Colonic mucosa (tissue), 4 donors: ENCODE results near the gene TTC21A. TPM values are rescaled to one million over a fixed set of nuclear protein-coding genes. Genes with fewer than 3 reads are reported as not detected.

Source experiments
- DNase-seq: peaks from one replicate; pipeline ENCODE4 v3.0.0-alpha.2; 2020
- H3K27ac ChIP-seq: fragments of 200-600 bp; one replicate; pipeline ENCODE4 v1.8.0; 2021
- H3K27me3 ChIP-seq: fragments of 200-600 bp; one replicate; pipeline ENCODE4 v1.8.0; 2021
- H3K36me3 ChIP-seq: fragments of 200-600 bp; one replicate; pipeline ENCODE4 v1.8.0; 2021
- H3K4me1 ChIP-seq: fragments of 200-600 bp; one replicate; pipeline ENCODE4 v1.8.0; 2021; ENCODE audit warnings: mild to moderate bottlenecking
- H3K4me3 ChIP-seq: fragments of 200-600 bp; one replicate; pipeline ENCODE4 v1.8.0; 2021
- H3K9ac ChIP-seq, 2 donors: one replicate each; pipeline ENCODE4 v1.7.0; 2013; ENCODE audit warnings: control low read depth in 2 of 2, low read depth in 2 of 2, low read length in 2 of 2
- H3K9me3 ChIP-seq: fragments of 200-600 bp; one replicate; pipeline ENCODE4 v1.8.0; 2021
- CTCF ChIP-seq: fragments of 200-600 bp; IDR thresholded peaks from one replicate; pipeline ENCODE4 v1.8.0; 2022; ENCODE audit warnings: antibody characterized with exemption, mild to moderate bottlenecking
- intact Hi-C: fragments of 100-400 bp; cut with DNase I; formaldehyde crosslinking; loops from one replicate; pipeline ENCODE4 v1.14.1; 2022
- total RNA-seq, 2 donors: library from RNA; stranded (reverse); fragmentation: NEBNext Ultra II Directional in 1 of 2; extraction: Animal tissue kit (Norgen Biotek cat#: 25700) in 1 of 2; gene quantifications; one replicate each; pipeline ENCODE4 v1.2.1, GENCODE V29; 2021
- donor health status: healthy.
- donor health status: DM: no; HTN: no; CAD: no.
- donor health status: DM: no; HTN: no; CAD: no.

Gene TTC21A
- total RNA-seq, 2 donors from 2014 or later: 2.8 to 6.1 TPM

GRCh38 chr3:39135170-39135805 is 27.8 kb downstream of the TTC21A start:
- Histone ChIP-seq H3K27me3 (no peaks in the 10 kb centered on the region), H3K9me3 (no peaks in the 10 kb centered on the region), H3K4me3 (no peak overlapping the region), H3K9ac (peak overlapping the region in 1 of 2 donors; percentile 18), H3K4me1 (no peaks in the 10 kb centered on the region), H3K36me3 (no peaks in the 10 kb centered on the region), H3K27ac (no peak overlapping the region)
- no peak for DNase-seq
- no peak for TF ChIP-seq CTCF
- intact Hi-C loops: no loop called here

- Histone ChIP-seq H3K36me3 (no peaks in the 10 kb centered on the region), H3K9me3 (no peaks in the 10 kb centered on the region), H3K9ac (no peak overlapping the region), H3K27me3 (no peaks in the 10 kb centered on the region), H3K4me3 (no peak overlapping the region), H3K4me1 (peaks cover 12% of the 10 kb centered on the region), H3K27ac (no peak overlapping the region)
- intact Hi-C loops: no loop called here
- no peak for TF ChIP-seq CTCF
- DNase-seq: no peak
These were observed 29.3 kb downstream of the TTC21A start for GRCh38 chr3:39136533-39137434.

GRCh38 chr3:39137435-39137936 is 30.0 kb downstream of the TTC21A start:
- H3K9me3 ChIP-seq: no peaks in the 10 kb centered on the region
- intact Hi-C loops: no loop called here
- peaks cover 19% of the 10 kb centered on the region for H3K4me1 ChIP-seq

GRCh38 chr3:39137991-39138803 is 30.7 kb downstream of the TTC21A start:
- Histone ChIP-seq H3K27ac (no peak overlapping the region), H3K27me3 (no peaks in the 10 kb centered on the region), H3K4me1 (peaks cover 21% of the 10 kb centered on the region), H3K9me3 (no peaks in the 10 kb centered on the region), H3K9ac (no peak overlapping the region), H3K36me3 (peaks cover 11% of the 10 kb centered on the region), H3K4me3 (no peak overlapping the region)
- no peak for DNase-seq
- intact Hi-C loops: no loop called here
- no peak for TF ChIP-seq CTCF

More at GRCh38 chr3:39137435-39137936, 30.0 kb downstream of the TTC21A start:
- DNase-seq: no peak
- no peak for TF ChIP-seq CTCF
- Histone ChIP-seq H3K9ac (no peak overlapping the region), H3K36me3 (peaks cover 3% of the 10 kb centered on the region), H3K27me3 (no peaks in the 10 kb centered on the region), H3K27ac (no peak overlapping the region), H3K4me3 (no peak overlapping the region)

- TF ChIP-seq CTCF: no peak
- intact Hi-C loops: no loop called here
- Histone ChIP-seq H3K9ac (no peak overlapping the region), H3K27me3 (no peaks in the 10 kb centered on the region), H3K36me3 (peaks cover 16% of the 10 kb centered on the region), H3K4me3 (no peak overlapping the region), H3K27ac (no peak overlapping the region), H3K4me1 (peaks cover 21% of the 10 kb centered on the region), H3K9me3 (no peaks in the 10 kb centered on the region)
- no peak for DNase-seq
These were observed 31.4 kb downstream of the TTC21A start for GRCh38 chr3:39138804-39139415.
